Measurements from ENCODE around the gene SANBR.

SANBR gene

GRCh38 chr2:61090386-61090921, 24.8 kb downstream of the SANBR start:
- no peak for DNase-seq

- no peak for DNase-seq
These were observed 25.8 kb downstream of the SANBR start for GRCh38 chr2:61091485-61091884.

GRCh38 chr2:61096438-61096837, 30.8 kb downstream of the SANBR start:
- DNase-seq, result no peak

- DNase-seq, result no peak
These were observed 35.1 kb downstream of the SANBR start for GRCh38 chr2:61100801-61101200.

GRCh38 chr2:61109291-61109690, 43.6 kb downstream of the SANBR start:
- DNase-seq, result no peak

GRCh38 chr2:61111708-61112107, 46.0 kb downstream of the SANBR start:
- no peak for DNase-seq

- DNase-seq, result no peak
These were observed 48.5 kb downstream of the SANBR start for GRCh38 chr2:61114147-61114546.

Measured in inflammatory macrophage (primary cell).